MV-4-11 (cell line): Measurements from ENCODE around the gene HOXA9.

Experiments used
- DNase-seq: peaks from one replicate; lab custom pipeline; 2025; lab: John Stamatoyannopoulos, UW

The HOXA9 gene

DNA sequence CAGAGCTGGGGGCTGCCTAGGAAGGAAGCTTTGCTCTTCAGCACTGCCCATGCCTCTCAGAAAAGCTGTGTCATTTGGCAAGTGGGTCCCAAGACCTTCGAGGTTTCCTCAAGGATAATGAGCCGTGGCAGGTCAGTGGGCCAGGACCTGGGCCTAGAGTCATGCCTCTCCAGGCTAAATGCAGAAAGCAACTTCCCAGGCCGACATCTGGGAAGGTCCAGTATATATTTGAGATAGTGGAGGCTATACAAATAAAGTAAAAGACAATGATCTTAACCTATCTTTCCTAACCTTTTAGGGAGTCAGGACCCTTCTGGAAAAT lies 11.1 kb upstream of the HOXA9 start:
- no peak for DNase-seq

DNA sequence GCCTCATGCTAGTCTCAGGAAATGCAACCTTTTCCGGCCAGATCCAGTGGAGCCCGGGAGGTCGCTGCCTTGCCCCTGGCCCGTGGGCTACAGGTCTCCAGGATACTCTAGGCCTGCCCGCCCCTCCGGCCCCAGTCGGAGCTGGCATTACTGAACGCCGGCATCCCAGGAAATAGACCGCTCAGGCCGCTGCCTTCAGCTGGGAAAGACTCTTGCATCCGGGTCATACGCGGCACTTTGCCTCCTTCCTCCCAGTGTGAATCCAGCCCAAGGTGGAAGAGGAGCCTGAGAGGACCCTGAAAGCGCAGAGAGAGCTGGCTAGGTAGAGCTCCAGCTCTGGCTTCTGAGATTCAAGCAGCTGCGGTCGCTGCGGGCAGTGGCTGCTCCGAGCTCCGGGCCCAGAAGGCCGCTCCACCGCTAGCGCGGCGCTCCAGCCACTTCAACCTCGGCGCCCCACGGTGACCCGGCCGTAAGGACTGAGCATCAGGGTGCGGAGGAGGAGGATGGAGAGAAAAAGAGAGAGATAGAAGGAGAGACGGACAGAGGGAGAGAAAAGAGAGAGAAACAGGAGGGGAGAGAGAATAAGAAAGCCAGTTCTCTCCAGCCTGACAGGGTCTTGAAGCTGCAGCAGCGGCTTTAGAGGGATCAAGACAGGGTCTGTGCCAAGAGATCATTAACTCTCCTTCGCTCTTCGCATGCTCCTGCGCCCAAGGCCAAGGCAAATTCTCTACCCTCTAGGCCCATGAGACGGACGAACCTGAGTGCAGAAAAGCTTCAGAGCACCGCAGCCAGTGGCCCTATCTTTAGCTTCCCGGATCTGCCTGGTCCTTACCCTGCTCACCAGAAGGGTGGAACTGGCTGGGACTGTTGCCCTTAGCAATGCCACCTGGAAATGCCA lies 10.5 kb upstream of the HOXA9 start:
- no peak for DNase-seq

DNA sequence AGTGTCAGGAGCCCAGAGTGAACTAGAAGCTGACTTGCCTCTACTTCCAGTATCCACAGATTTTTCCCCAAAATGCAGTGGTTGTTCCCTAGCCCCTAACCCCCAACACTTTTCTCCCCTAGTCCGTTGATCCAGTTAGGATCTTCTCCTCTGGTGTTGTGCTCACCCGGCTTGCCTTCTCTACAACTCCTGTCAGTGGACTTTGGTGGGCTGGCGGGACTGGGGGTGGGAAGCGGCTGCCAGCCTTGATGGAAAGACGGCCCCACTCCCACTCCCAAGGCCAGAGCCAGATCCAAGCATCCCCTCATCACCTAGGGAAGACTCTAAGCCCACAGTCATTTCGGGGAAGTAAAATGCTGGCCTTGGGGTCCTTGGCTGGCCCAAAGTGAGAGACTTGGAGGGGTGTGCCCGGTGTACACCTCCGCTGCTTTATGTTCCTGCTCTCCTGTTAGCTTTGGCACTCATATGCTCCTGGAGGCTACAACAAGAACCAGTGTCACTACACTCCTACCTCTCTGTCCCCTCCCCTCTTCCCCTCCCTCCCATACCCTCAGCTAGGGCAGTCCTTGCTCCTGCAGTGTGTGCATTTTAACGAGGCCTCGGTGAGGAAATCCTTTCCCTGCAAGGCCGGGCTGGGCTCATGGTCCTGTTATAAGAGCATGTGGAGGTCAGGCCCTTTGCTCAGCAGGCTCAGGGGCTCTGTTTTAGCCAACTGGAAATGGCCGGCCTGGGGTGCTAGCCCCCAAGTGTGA lies 9.7 kb upstream of the HOXA9 start:
- no peak for DNase-seq

DNA sequence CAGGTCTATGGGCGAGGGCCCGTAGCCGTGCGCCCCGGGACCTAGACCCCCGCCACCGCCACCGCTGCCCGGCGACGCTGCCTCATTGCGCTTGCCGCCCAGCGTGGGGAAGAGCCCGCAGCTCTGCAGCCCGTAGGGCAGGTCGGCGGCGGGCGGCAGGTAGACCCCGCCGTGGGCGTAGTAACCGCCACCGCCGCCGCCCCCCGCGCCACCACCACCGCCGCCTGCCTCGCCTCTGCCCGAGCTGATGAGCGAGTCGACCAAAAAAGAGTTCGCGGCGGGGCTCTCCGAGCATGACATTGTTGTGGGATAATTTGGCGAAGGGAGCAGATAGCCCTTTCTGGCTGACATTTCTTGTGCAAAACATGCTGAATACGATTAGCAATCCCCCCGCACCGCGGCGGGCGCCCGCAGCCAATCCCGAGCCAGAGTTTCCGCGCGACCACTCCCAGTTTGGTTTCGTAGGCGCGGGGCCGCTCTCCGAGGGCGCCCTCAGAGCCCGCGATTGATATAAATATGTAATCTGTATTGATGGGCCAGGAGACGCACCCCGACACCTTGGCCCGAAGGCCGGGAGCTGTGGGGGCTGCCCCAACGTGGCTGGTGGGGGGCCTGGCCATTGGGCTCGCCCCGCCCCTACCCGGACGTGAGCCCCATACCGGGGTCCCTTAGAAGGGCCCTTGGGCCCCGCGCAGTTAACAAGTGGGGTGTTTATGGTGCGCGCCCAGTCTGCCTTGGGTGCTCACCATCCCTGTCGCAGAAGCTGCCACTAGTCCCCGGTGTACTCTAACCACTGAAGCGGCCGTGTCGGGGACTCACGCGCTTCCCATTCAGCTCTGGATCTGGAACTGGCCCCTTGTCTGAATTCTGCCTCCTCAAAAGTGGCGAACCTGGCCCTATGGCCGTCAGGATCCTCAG lies 8.9 kb upstream of the HOXA9 start, which contains the start of gene HOXA10:
HOXA10 (minus strand) TSS at position 365 of the 918 bp plus-strand sequence; CDS start at position 351, 14 bp downstream.
- peak; percentile 39 for DNase-seq

DNA sequence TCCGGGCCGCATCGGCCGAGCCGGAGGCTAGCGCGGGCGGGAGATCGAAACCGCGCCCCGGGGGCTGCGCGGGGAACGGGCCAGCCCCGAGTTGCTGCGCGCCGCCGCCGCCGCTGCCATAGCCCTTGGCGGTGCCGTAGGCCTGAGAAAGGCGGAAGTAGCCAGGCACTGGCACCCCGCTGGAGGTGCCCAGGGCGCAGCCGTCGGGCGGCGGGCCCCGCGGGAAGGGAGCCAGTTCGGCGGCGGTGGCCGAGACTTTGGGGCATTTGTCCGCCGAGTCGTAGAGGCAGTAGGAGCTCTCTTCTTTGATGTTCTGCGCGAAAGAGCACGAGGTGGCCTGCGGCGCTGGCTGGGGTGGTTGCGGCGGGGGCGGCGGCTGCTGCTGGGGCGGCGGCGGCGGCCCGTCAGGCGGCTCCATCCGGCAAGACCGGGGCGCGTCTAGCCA lies 8.2 kb upstream of the HOXA9 start:
- peak; percentile 20 for DNase-seq

DNA sequence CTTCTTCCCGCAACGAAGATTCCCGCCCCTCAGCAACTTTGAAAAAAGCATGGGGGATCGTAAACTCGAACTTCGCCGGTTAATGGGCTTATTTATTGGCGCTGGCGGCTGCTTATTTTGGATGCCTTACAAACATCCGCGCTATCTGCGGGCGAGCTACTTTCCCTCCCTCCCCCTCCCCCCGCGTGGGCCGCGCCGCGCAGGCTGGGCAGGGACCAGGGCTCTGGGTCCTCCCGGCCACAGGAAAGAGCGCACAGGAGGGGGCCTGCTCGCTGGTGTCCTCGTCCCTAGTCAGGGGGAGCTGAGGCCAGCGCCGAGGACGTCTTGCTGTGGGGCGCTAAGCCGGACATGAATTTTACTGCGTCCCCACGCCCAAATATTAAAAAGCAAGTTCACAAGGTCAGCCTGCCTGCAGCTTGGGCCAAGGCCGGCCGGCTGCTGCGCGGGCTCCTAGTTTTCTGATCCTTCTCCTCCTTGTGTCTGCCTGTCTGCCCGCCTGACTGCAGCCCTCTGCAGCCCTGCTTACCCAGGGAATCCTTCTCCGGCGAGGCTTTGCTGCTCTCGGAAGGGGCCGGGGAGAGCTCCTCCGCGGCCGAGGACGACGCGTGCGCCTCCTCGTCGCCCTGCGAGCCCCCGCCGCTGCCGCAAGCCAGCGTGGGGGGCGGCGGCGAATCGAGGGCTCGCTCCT lies 7.6 kb upstream of the HOXA9 start:
- no peak for DNase-seq

DNA sequence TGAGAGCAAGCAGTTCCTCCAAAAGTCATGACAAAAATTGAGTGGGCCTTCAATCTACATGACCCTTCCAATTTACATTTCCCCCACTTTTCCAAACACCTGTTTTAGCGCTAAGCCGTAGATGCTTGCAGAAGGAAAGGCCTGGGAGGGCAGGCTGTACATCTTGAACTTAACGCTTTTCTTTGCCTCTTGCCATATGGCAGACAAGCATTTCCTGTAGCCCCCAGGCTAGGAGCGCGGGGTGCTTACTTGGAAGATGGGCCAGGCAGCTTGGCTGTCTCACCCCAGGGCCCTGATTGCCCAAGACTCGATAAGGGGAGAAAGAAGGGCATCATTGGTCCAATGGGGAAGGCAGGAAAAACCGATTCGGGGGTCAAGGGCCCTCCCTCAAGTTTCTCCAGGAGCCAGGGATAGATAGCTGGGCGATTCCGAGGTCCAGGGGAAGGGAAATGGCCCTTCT lies 7.0 kb upstream of the HOXA9 start:
- DNase-seq: no peak

DNA sequence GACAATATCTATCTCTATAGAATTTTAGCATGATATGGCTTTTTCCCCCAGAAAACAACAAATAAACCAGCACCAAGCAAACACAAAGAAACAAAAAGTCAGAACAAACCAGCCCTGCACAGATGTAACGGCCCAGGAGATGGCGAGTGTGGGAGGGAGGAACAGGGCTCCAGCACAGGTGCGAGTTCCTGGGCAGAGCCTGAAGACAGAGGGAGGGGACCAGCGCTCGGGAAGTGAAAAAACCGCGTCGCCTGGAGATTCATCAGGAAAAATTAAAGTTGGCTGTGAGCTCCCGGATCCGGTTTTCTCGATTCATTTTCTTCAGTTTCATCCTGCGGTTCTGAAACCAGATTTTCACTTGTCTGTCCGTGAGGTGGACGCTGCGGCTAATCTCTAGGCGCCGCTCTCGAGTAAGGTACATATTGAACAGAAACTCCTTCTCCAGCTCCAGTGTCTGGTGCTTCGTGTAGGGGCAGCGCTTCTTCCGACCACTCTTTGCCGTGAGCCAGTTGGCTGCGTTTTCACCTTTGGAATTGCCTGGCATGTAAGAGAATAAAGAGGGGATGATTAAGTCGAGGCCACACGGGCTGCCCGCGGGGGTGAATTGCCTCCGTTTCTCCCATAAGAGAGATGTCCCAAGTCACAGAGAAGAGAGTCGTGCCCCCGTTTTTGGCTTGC lies 6.4 kb upstream of the HOXA9 start:
- DNase-seq: peak; percentile 11

DNA sequence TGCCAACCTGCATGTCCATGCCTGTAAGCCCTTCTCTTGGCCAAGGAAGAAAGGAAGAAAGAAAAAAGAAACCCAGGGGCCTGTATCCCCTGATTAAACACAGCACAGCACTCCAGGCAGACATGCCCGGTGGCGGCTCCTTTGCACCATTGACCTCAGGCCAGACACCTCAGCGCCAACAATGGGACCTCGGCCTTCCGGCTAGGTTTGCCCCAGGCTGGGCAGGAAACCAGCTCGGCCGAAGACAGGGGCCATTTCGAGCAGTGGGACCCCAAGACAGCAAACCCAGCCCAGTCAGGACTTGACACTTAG lies 5.9 kb upstream of the HOXA9 start:
- DNase-seq: no peak

DNA sequence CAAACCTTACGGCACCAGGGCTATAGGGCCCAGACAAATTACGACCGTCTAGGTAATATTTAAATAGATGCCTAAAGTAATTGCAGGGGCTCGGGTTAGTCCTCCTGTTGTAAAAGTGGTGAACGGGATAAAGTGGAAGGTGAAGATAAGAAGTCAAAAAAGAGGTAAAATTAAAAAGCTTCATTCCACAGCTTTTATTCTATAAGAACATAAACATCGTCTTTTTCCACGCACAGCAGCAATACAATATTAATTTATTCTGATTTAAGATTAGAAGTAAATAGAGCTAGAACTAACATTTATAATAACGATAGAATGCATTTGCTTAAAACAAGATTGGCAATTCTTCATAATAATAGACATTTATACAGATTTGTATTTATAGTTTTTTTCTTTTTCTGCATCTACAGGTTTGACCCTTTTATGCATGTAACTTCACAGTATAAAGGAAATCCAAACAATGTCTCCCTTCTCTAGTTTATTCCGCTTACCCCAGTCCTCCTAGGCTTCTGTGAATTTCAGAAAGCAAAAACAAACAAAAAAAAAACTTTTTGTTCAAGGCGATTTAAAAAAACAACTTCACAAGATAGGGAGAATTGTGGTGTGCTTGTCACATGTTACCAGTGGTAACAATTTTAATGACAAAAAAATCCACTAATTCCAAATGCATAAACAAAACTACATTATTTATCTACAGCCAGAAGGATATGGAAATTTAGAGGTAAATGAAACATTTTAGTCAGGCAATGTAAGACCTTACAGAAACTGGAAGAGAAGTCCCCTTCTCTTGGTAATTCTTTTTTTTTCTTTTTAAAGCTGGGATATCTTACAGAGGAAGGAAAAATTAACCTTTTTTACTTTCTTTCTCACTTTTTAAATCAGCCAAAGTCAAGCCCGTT lies 5.3 kb upstream of the HOXA9 start:
- DNase-seq: no peak

DNA sequence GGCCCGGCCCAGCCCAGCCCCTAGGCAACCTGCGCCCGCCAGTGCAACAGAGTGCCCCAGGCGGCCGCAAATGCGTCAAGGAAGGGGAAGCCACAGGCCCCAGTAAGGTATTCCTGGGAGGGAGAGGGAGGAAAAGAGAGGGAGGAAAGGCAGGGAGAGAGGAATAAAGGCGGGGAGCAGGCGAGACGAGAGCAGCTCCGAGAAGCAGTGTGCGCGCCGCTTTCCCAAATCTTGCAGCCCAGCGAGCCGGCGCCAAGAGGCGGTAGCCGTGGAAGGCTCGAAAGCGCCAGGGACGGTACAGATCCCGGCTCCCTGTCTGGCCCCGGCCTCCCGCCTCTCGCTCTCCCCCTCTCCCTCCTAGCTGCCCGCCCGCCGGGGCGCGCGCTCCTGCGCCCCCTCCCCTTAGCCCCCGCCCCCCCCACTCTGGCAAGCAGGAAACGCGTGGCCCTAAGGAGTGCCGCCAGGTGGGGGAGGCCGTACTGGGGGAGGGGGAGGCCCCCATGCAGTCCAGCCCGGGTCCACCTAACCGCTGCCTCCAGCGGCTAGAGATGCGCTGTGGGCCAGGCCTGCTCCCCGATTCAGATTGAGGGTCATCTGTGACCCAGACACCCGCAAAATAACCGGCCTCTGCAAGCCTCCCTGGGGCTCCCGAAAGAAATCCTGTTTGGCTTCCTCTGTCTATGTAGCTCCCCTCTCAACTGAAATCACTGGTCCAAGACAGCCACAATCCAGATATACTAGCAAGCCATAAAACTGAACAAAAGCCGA lies 4.5 kb upstream of the HOXA9 start:
- DNase-seq: no peak

DNA sequence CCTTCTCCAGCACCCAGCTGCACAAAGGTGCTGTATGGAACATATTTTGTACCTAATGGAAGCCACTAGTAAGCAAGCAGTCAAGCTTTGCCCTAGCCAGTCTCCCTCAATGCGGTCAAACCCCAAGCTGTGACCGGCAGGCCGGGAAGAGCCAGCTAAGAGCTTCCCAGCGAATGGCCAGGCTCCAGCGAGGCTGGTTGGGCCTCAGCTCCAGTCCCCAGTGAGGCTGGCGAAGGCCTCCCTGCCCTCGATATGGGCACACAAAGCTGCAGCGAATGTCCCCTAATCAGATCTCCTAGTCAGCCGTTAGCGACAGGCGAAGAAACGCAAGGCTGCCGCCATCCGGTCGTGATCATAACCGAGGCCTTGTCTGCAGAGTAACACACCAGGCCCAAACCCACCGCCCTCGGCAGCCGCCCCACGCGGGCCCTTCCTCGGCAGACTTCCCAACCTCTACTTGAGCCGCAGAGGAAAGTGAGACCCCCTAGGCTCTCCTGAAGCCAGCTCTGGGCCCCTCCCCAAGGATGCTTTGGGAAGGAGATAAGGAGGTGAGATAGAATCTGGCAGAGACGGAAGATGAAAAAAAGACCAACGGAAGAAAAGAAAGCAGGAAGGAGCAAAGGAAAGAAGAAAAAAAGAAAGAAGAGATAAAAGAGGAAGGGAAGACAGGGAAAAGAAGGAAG lies 3.1 kb upstream of the HOXA9 start:
- peak; percentile 49 for DNase-seq

DNA sequence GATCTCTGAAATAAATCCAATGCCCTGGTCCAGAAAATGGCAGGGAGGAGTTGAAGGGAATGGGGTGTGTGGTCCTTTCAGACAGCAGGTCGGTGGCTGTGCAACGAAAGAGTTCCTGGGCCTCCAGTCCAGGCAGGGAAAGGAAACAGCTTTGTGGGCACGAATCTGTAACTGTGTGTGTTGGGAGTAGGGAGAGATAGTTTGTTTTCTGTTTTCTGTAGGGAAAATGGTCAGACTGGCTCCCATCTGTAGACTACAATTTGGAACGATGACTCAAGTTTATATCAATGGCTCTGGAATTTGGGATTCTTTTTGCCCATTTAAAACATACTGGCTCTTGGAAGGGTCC lies 2.6 kb upstream of the HOXA9 start:
- DNase-seq: no peak

DNA sequence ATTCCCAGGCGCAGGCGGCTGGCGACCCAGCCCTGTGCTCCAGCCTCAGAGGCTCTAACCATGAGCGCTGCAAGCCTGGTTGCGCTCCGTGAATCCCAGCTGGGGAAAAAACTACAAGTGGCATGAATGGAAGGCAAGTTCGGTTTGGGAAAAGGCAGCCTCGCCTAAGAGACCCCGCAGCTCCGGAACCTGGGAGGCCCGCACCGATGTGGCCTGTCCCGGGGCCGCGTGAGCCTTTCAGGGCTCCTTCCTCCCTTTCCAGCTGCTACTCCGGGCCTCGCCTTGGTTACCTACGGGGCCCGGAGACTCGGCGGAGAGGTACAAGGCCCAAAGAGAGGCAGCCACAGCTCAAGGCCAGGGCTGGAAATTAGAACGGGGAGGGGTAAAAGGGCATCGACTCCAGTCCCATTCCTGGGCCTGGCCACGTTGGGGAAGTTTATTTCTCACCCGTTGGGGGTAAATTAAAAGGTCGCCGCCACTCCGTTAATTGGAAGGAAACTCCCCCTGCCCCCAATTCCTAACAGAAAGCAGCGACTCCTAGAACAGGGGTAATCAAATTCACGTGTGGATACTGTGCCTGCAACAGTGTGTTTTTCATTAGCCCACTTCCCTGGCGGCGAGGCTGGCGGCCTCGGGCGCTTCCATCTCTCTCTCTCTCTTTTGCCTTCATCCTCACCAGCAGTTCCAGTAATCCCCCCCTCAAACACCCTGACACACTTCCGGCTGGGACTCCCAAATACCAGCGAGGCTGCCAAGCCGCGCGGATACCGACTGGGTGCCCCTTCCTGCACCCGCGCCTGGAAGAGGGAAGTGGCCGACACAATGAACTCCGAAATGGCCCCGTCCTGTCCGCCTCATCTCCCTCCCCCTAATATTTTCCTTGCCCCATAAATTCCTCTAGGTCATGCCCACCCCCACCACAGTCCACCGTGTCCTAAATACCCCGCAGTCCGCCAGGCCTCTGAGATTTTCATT lies 1.5 kb upstream of the HOXA9 start:
- DNase-seq: peak; percentile 66

DNA sequence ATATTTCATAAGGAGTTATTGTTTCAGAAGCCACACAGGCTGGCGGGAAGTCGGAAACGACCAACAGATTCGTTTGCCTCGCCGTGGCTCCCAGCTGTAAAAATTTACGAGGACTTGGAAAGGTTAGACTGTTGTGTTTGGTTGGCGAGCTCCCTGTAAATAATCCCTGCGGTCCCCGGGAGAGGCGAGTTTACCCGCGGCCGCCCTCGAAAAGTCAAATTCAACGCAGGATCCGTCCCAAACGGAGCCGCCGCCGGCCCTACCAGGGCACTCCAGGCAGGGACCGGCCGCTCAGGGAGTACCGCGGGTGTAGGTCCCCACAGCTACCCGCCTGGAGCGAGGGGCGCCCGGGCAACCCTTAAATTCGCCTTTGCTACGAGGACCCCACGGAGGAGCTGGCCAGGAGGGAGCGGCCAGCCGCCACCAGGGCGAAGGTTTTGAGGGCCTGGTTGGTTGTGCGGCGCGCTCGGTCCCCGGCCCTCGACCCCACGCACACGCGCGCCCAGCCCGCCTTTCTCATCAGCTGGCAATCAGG lies 726 bp upstream of the HOXA9 start:
- DNase-seq: no peak

DNA sequence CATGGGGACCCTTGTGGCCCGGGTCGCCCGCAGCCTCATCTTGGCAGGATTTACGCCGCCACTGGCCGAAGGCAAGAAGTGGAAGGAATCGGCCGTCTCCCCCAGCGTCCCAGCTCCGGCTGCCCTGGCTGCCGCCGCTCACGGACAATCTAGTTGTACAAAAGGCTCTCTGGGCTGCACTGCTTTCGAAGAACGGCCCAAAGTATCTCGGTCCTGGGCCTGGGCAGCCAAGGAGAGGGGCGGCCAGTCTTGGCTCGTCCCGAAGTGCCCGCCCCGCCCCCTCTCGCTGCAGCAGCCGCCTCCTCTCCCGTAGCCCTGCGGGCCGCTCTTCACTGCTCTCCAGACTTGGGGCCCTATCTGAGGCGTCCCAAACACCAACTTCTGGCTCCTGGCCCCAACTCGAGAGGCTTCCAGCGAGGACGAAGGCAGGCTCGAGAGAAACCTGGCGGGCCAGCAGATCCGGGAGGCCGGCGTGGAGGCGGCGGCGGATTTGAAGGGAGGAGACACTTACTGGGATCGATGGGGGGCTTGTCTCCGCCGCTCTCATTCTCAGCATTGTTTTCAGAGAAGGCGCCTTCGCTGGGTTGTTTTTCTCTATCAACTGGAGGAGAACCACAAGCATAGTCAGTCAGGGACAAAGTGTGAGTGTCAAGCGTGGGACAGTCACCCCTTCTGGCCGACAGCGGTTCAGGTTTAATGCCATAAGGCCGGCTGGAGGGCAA lies 809 bp downstream of the HOXA9 start:
- DNase-seq: no peak

DNA sequence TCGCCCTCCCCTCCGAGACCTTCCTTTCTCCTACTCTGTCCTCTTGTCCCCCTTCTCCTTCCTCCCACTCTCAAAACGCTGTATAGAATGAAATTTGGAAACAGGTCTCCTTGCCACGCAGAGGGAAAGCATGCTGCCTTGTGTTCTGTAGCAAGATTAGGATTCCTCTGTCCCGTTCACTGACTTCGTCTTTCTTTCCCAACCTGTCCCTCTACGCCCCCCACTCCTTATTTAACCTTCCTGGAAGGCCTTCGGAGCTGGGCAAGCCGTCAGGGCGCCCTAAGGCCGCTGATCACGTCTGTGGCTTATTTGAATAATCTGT lies 1.3 kb downstream of the HOXA9 start:
- no peak for DNase-seq
